K562 (cell line): Measurements from ENCODE around the gene ZSWIM2. TPM values are rescaled to one million over a fixed set of nuclear protein-coding genes. Genes with fewer than 3 reads are reported as not detected.

ENCODE experiments used
- CTCF ChIP-seq, 3 experiments: IDR thresholded peaks in 2 of 3; conservative IDR thresholded peaks in 1 of 3; 2 replicates each; pipeline ENCODE4 v1.5.1; 2011 to 2012; ENCODE audit warnings: low read length in 3 of 3, mild to moderate bottlenecking in 3 of 3, control low read depth in 2 of 3, improper control_type of control experiment in 1 of 3, inconsistent platforms in 1 of 3, low read depth in 1 of 3, mixed read lengths in 1 of 3, moderate library complexity in 1 of 3; ENCODE audit not compliant: insufficient read depth in 2 of 3
- DEAF1 ChIP-seq: fragments of 450-650 bp; formaldehyde crosslinking; IDR thresholded peaks from 2 replicates; pipeline ENCODE4 v1.4.0; 2020; ENCODE audit warnings: mild to moderate bottlenecking, moderate library complexity
- MAFG ChIP-seq: fragments of 450-650 bp; conservative IDR thresholded peaks from 2 replicates; pipeline ENCODE4 v1.6.1; 2016; ENCODE audit warnings: missing genetic modification characterization, missing compliant biosample characterization
- NEUROD1 ChIP-seq: fragments of 150-350 bp; IDR thresholded peaks from 2 replicates; pipeline ENCODE4 v1.6.1; 2014; ENCODE audit warnings: borderline replicate concordance, low read length, low read depth; ENCODE audit not compliant: partially characterized antibody
- NR1H2 ChIP-seq: sonication (generic); formaldehyde crosslinking; IDR thresholded peaks from 2 replicates; pipeline ENCODE4 v1.4.0; 2020; ENCODE audit warnings: mild to moderate bottlenecking, missing genetic modification reagents
- POLR2H ChIP-seq: IDR thresholded peaks from 2 replicates; pipeline ENCODE4 v1.6.1; 2016; ENCODE audit warnings: missing genetic modification characterization, low read depth, mild to moderate bottlenecking, control low read depth, missing compliant biosample characterization, moderate library complexity
- SMC3 ChIP-seq: conservative IDR thresholded peaks from 2 replicates; pipeline ENCODE4 v1.6.1; 2011; ENCODE audit warnings: low read depth, low read length, improper control_type of control experiment; ENCODE audit not compliant: insufficient read depth
- XRCC3 ChIP-seq: fragments of 450-650 bp; IDR thresholded peaks from 2 replicates; pipeline ENCODE4 v1.6.1; 2017; ENCODE audit warnings: mild to moderate bottlenecking, moderate library complexity
- ZNF134 ChIP-seq: fragments of 250-450 bp; sonication (Bioruptor Pico); conservative IDR thresholded peaks from 2 replicates; pipeline ENCODE4 v1.4.0; 2020
- ZNF316 ChIP-seq: fragments of 450-650 bp; IDR thresholded peaks from 2 replicates; pipeline ENCODE4 v1.6.1; 2016
- polyA plus RNA-seq, 8 experiments: library from polyadenylated mRNA; depleted of rRNA in 4 of 8; stranded (reverse) in 5 of 8; unstranded in 3 of 8; fragments of >200 nt; fragmentation: Nextera tagmentation in 2 of 8; fragmentation: Illumina TruSeq in 1 of 8; extraction: Ambion mirVana in 2 of 8; extraction: Trizol in 1 of 8; gene quantifications; 2 replicates each; pipeline versions ENCODE4 v1.2.1 to v1.2.3, GENCODE V29; 2011 to 2014; ENCODE audit warnings: inconsistent platforms in 1 of 8, missing spikeins in 1 of 8
- total RNA-seq, 7 experiments: library from RNA; depleted of rRNA in 6 of 7; stranded (reverse); fragments of >200 nt in 6 of 7; fragmentation: Illumina TruSeq in 2 of 7; extraction: Trizol in 2 of 7; gene quantifications; 2 replicates each; pipeline versions ENCODE4 v1.2.1 to v1.2.3, GENCODE V29; 2011 to 2021; ENCODE audit warnings: low replicate concordance in 1 of 7

The ZSWIM2 gene
- total and polyA plus RNA-seq, 9 of the 15 experiments (the other 6 are each of a cell fraction or from before 2014, with no cell fraction given) = not detected

GRCh38 chr2:186862869-186863709 is 14.1 kb upstream of the ZSWIM2 start (continued):
- TF ChIP-seq DEAF1 (CRISPR knock-in tag) = peak; percentile 87
- 0 out of 2 replicates have a peak, but pooled peaks have one; percentile 17 for TF ChIP-seq MAFG (tag)
- TF ChIP-seq ZNF316 = peak; percentile 60
- 0 out of 2 replicates have a peak, but pooled peaks have one; percentile 26 for TF ChIP-seq POLR2H (tag)
- TF ChIP-seq NEUROD1 = no peak
- no peak for TF ChIP-seq NR1H2
- TF ChIP-seq XRCC3 = no peak
- TF ChIP-seq CTCF (IDR thresholded peaks at IDR 0.05 in 2 of 3, conservative IDR thresholded peaks at IDR 0.05 in 1 of 3; ENCODE audit: insufficient read depth in 2 of 3, low read depth in 1 of 3, low read length in 3 of 3) = peak; percentile 47 to 87 (median 50); a peak in 4 of 6 replicates
- TF ChIP-seq SMC3 = peak; percentile 69
- TF ChIP-seq ZNF134 (CRISPR knock-in tag) = no peak
